HCT116 (cell line): ENCODE data around the gene KLRC3. TPM values are rescaled to one million over a fixed set of nuclear protein-coding genes. Genes with fewer than 3 reads are reported as not detected.

Source experiments
- ATAC-seq: fragments of 200-7000 bp; cut with Tn5 transposase; 2 replicates; pipeline ENCODE4 v1.9.1; 2020; ENCODE audit warnings: mild to moderate bottlenecking, moderate library complexity
- BruUV-seq: library from RNA; stranded (reverse); fragments of 400-500 nt; replicated peaks from 2 replicates; lab custom pipeline; 2021; lab: Mats Ljungman, UMichigan
- CTCF ChIA-PET: fragments of 300-600 bp; sonication (Branson Sonifier 250); formaldehyde crosslinking; loops from one replicate; lab custom pipeline; 2021; ENCODE audit warnings: antibody characterized with exemption; lab: Charles Lee
- POLR2A ChIA-PET: fragments of 300-600, 350-600 bp; sonication (Branson Sonifier 250); formaldehyde crosslinking; loops from one replicate; lab custom pipeline; 2021; ENCODE audit warnings: antibody characterized with exemption; lab: Charles Lee
- RAD21 ChIA-PET, 2 experiments: fragments of 300-600 bp; sonication (Branson Sonifier 250); formaldehyde crosslinking; loops; one replicate each; lab custom pipeline; 2023; ENCODE audit warnings: low total read pairs in 2 of 2; ENCODE audit not compliant: uncharacterized antibody in 2 of 2, unreplicated experiment in 2 of 2, low non-redundant PET in 1 of 2; lab: Charles Lee
- DNase-seq: peaks from one replicate; pipeline ENCODE4 v3.0.0-alpha.2; 2010; ENCODE audit warnings: low read depth, low spot score
- H2AFZ ChIP-seq: fragments of 200-600 bp; shearing (Covaris generic), sonication (generic); 2 replicates; pipeline ENCODE4 v1.6.1; 2017; ENCODE audit warnings: low read depth, mixed run types, mixed read lengths, antibody characterized with exemption, low read length; ENCODE audit not compliant: poor library complexity, severe bottlenecking
- H3K27ac ChIP-seq: 2 replicates; pipeline ENCODE4 v1.5.1; 2012; ENCODE audit warnings: low read depth, low read length
- H3K27me3 ChIP-seq: fragments of 200-600 bp; sonication (generic); 2 replicates; pipeline ENCODE4 v1.6.1; 2016; ENCODE audit warnings: mixed run types, low read length, mixed read lengths; ENCODE audit not compliant: insufficient read depth
- H3K36me3 ChIP-seq, 2 experiments: fragments of 200-500 bp in 1 of 2; fragments of 200-600 bp in 1 of 2; sonication (Bioruptor generic) in 1 of 2; sonication (generic) in 1 of 2; 2 replicates each; pipeline versions ENCODE4 v1.5.1 to v1.6.1; 2014 to 2016; ENCODE audit warnings: low read length in 2 of 2, inconsistent platforms in 1 of 2, mixed read lengths in 1 of 2, mixed run types in 1 of 2; ENCODE audit not compliant: insufficient read depth in 2 of 2, control insufficient read depth in 1 of 2
- H3K4me1 ChIP-seq, 2 experiments: fragments of 200-600 bp in 1 of 2; sonication (generic) in 1 of 2; 2 replicates each; pipeline versions ENCODE4 v1.5.1 to v1.6.1; 2012 to 2017; ENCODE audit warnings: low read length in 2 of 2, inconsistent platforms in 1 of 2, mild to moderate bottlenecking in 1 of 2, mixed read lengths in 1 of 2, mixed run types in 1 of 2, moderate library complexity in 1 of 2; ENCODE audit not compliant: insufficient read depth in 2 of 2, control insufficient read depth in 1 of 2
- H3K4me2 ChIP-seq: fragments of 200-600 bp; sonication (generic); 2 replicates; pipeline ENCODE4 v1.6.1; 2017; ENCODE audit warnings: mixed run types, low read length, mixed read lengths
- H3K4me3 ChIP-seq, 2 experiments: fragments of 200-600 bp in 1 of 2; sonication (generic) in 1 of 2; replicated peaks in 1 of 2; 2 replicates each; pipeline ENCODE4 v1.5.1; 2011 to 2016; ENCODE audit warnings: low read length in 2 of 2, control low read depth in 1 of 2, low read depth in 1 of 2, mild to moderate bottlenecking in 1 of 2, mixed read lengths in 1 of 2, mixed run types in 1 of 2
- H3K79me2 ChIP-seq: fragments of 200-600 bp; sonication (generic); 2 replicates; pipeline ENCODE4 v1.6.1; 2017; ENCODE audit warnings: mild to moderate bottlenecking, mixed run types, low read length, moderate library complexity, mixed read lengths; ENCODE audit not compliant: insufficient read depth
- H3K9ac ChIP-seq: fragments of 200-600 bp; sonication (generic); 2 replicates; pipeline ENCODE4 v1.6.1; 2016; ENCODE audit warnings: low read length, mixed read lengths
- H3K9me2 ChIP-seq: fragments of 200-600 bp; sonication (generic), shearing (Covaris generic); 2 replicates; pipeline ENCODE4 v1.6.1; 2017; ENCODE audit warnings: mixed run types, mild to moderate bottlenecking, moderate library complexity; ENCODE audit not compliant: insufficient read depth
- H3K9me3 ChIP-seq, 2 experiments: fragments of 200-500 bp in 1 of 2; fragments of 200-600 bp in 1 of 2; sonication (Bioruptor generic) in 1 of 2; sonication (generic) in 1 of 2; 2 replicates each; pipeline ENCODE4 v1.6.1; 2014 to 2017; ENCODE audit warnings: low read length in 2 of 2, mixed read lengths in 2 of 2, inconsistent platforms in 1 of 2, low read depth in 1 of 2, mild to moderate bottlenecking in 1 of 2, mixed run types in 1 of 2, moderate library complexity in 1 of 2; ENCODE audit not compliant: control insufficient read depth in 1 of 2, insufficient read depth in 1 of 2
- H4K20me1 ChIP-seq: fragments of 200-600 bp; sonication (generic), shearing (Covaris generic); 2 replicates; pipeline ENCODE4 v1.6.1; 2017; ENCODE audit warnings: mixed run types, mild to moderate bottlenecking, moderate library complexity; ENCODE audit not compliant: insufficient read depth
- CBX3 ChIP-seq: IDR thresholded peaks from 2 replicates; pipeline ENCODE4 v1.6.1; 2012; ENCODE audit warnings: low read depth
- CEBPB ChIP-seq: IDR thresholded peaks from 2 replicates; pipeline ENCODE4 v1.6.1; 2012; ENCODE audit warnings: low read depth
- ELF1 ChIP-seq: IDR thresholded peaks from 2 replicates; pipeline ENCODE4 v1.6.1; 2012; ENCODE audit warnings: low read depth, borderline replicate concordance
- EZH2 ChIP-seq: fragments of 200-600 bp; sonication (generic); IDR thresholded peaks from 2 replicates; pipeline ENCODE4 v1.6.1; 2017; ENCODE audit warnings: antibody characterized with exemption, mixed run types
- FOSL1 ChIP-seq: IDR thresholded peaks from 2 replicates; pipeline ENCODE4 v1.6.1; 2012; ENCODE audit warnings: low read depth
- JUND ChIP-seq: IDR thresholded peaks from 2 replicates; pipeline ENCODE4 v1.6.1; 2012
- MAX ChIP-seq: IDR thresholded peaks from 2 replicates; pipeline ENCODE4 v1.6.1; 2012
- RAD21 ChIP-seq: IDR thresholded peaks from 2 replicates; pipeline ENCODE4 v1.6.1; 2012; ENCODE audit warnings: low read depth, mild to moderate bottlenecking
- SIN3A ChIP-seq: IDR thresholded peaks from 2 replicates; pipeline ENCODE4 v1.6.1; 2012; ENCODE audit warnings: low read depth
- SP1 ChIP-seq: IDR thresholded peaks from 2 replicates; pipeline ENCODE4 v1.6.1; 2012; ENCODE audit warnings: low read depth
- SRF ChIP-seq: IDR thresholded peaks from 2 replicates; pipeline ENCODE4 v1.6.1; 2012; ENCODE audit warnings: low read depth
- TCF7L2 ChIP-seq: IDR thresholded peaks from 2 replicates; pipeline ENCODE4 v1.7.0; 2011; ENCODE audit warnings: borderline replicate concordance, inconsistent platforms; ENCODE audit not compliant: insufficient read depth, insufficient read length; ENCODE audit errors: extremely low read depth
- ZBTB33 ChIP-seq: IDR thresholded peaks from 2 replicates; pipeline ENCODE4 v1.6.1; 2011; ENCODE audit warnings: mild to moderate bottlenecking, low read length, moderate library complexity; ENCODE audit not compliant: insufficient replicate concordance; ENCODE audit errors: extremely low read depth
- ZFX ChIP-seq: fragments of 450-650 bp; IDR thresholded peaks from 2 replicates; pipeline ENCODE4 v1.6.1; 2017
- ZNF274 ChIP-seq: fragments of 200-500 bp; sonication (Bioruptor generic); IDR thresholded peaks from 2 replicates; pipeline ENCODE4 v1.6.1; 2014; ENCODE audit warnings: mild to moderate bottlenecking, low read depth, low read length, inconsistent platforms
- intact Hi-C: fragments of 100-400 bp; cut with micrococcal nuclease; formaldehyde crosslinking; loops from 2 replicates; pipeline ENCODE4 v1.10.0; 2022
- total RNA-seq: library from RNA; stranded (reverse); gene quantifications from one replicate; pipeline ENCODE4 v1.2.1, GENCODE V29; 2021; ENCODE audit not compliant: unreplicated experiment
- TF ChIP-seq, protein P1 (sequence below), 3 experiments: fragments of 200-600 bp in 1 of 3; sonication (generic) in 1 of 3; IDR thresholded peaks in 2 of 3; conservative IDR thresholded peaks in 1 of 3; 2 replicates each; pipeline ENCODE4 v1.5.1; 2012 to 2017; ENCODE audit warnings: low read depth in 2 of 3, low read length in 2 of 3, antibody characterized with exemption in 1 of 3, borderline replicate concordance in 1 of 3, control low read depth in 1 of 3, mild to moderate bottlenecking in 1 of 3, mixed read lengths in 1 of 3, mixed run types in 1 of 3, moderate library complexity in 1 of 3; ENCODE audit not compliant: insufficient read depth in 1 of 3
- TF ChIP-seq, protein P2 (sequence below): IDR thresholded peaks from 2 replicates; pipeline ENCODE4 v1.6.1; 2012; ENCODE audit warnings: low read depth

Gene KLRC3
- total RNA-seq, 1 experiment from 2014 or later: 1.8 TPM

DNA sequence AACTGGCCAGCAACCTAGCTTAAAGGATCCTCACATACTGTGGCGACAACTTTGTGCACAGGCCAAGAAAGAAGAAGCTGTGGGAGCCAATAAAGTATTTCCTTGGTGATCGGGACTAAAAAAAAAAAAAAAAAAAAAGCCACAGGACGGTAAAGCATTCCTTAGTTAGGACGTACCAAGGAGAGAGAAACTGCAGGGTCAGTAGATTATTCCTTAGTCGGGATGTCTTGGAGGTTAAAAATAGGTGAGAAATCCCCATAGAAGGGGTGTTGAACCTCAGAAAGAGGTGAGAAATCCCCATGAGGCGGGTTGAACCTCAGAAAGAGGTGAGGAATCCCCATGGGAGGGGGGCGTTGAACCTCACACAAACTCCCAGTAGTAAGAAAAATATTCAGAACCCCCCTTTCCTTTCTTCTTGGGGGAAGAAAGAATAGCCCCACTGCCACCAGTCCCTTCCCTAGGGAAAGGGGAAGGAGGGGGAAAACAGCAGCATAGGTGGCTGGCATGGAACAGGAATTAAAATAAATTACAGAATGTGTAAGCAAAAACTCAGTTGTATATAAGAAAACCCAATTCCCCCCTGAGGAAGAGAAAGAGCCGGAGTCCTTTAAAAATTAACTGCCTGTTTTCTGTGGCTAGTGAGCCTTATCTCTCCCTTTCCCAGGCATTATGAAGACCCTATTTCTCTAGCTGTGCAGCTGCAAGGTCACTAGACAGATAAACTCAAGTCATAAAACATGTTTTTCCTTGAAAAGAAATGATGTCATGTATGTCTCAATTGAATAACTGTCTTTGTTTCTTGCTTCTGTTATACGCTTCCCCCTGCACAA lies 57.4 kb downstream of the KLRC3 start (continued):
- TF ChIP-seq ZBTB33: no peak

DNA sequence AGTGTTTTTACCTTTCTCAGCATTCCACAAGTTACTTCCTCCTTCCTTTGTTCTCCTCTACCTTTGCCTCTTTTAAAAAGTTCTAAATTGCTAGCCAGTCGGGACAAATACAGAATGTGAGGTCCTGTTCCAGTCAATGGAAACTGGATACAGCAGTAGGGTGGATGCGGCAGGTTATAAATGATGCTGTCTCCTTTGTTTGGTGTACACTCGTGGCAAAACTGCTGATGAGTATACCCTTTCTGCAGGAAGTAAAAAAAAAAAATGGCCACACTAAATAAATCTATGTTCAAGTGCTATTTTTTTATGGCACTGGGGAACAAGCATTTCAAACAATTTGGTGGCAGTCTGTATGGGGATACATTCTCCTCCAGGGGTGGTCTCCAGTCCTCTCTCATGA lies 58.1 kb downstream of the KLRC3 start:
- DNase-seq (no peak), ATAC-seq (no peak)
- no TSS peak for BruUV-seq
- Histone ChIP-seq H3K4me2 (peak overlapping the region; percentile 90), H3K4me1 (peaks cover 37 to 52% of the 10 kb centered on the region in 2 experiments; a peak in 3 of 4 replicates), H3K9ac (peak overlapping the region; percentile 65; the same call in 1 of the 2 replicates), H3K9me2 (no peaks in the 10 kb centered on the region), H3K36me3 (no peaks in the 10 kb centered on the region), H2AFZ (no peak overlapping the region), H3K79me2 (no peaks in the 10 kb centered on the region), H3K27ac (peak overlapping the region; percentile 89), H3K4me3 (no peak overlapping the region), H3K9me3 (no peaks in the 10 kb centered on the region), H4K20me1 (no peaks in the 10 kb centered on the region), H3K27me3 (no peaks in the 10 kb centered on the region)
- POLR2A ChIA-PET: no interaction called here
- RAD21 ChIA-PET: interaction anchor here in 1 of 2 experiments (0.7 kb wide), 1 partner anchor 1678 kb away, joined by 3 read pairs; no protein-coding TSS in a partner anchor
- CTCF ChIA-PET: interaction anchor here (0.7 kb wide), 1 partner anchor 106 kb away, joined by 3 read pairs; no protein-coding TSS in a partner anchor
- intact Hi-C loops: no loop called here
- TF ChIP-seq SP1 (no peak), MAX (no peak), ELF1 (no peak), RAD21 (no peak), JUND (no peak), CEBPB (no peak), CBX3 (no peak), EZH2 (no peak), FOSL1 (no peak), ZNF274 (no peak), SRF (no peak), ZFX (no peak), SIN3A (no peak), TCF7L2 (no peak)
- TF ChIP-seq, protein P1, sequence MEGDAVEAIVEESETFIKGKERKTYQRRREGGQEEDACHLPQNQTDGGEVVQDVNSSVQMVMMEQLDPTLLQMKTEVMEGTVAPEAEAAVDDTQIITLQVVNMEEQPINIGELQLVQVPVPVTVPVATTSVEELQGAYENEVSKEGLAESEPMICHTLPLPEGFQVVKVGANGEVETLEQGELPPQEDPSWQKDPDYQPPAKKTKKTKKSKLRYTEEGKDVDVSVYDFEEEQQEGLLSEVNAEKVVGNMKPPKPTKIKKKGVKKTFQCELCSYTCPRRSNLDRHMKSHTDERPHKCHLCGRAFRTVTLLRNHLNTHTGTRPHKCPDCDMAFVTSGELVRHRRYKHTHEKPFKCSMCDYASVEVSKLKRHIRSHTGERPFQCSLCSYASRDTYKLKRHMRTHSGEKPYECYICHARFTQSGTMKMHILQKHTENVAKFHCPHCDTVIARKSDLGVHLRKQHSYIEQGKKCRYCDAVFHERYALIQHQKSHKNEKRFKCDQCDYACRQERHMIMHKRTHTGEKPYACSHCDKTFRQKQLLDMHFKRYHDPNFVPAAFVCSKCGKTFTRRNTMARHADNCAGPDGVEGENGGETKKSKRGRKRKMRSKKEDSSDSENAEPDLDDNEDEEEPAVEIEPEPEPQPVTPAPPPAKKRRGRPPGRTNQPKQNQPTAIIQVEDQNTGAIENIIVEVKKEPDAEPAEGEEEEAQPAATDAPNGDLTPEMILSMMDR (IDR thresholded peaks at IDR 0.05 in 2 of 3, conservative IDR thresholded peaks at IDR 0.05 in 1 of 3; ENCODE audit: borderline replicate concordance in 1 of 3, insufficient read depth in 1 of 3, low read depth in 2 of 3, low read length in 2 of 3): no peak
- TF ChIP-seq, protein P2, sequence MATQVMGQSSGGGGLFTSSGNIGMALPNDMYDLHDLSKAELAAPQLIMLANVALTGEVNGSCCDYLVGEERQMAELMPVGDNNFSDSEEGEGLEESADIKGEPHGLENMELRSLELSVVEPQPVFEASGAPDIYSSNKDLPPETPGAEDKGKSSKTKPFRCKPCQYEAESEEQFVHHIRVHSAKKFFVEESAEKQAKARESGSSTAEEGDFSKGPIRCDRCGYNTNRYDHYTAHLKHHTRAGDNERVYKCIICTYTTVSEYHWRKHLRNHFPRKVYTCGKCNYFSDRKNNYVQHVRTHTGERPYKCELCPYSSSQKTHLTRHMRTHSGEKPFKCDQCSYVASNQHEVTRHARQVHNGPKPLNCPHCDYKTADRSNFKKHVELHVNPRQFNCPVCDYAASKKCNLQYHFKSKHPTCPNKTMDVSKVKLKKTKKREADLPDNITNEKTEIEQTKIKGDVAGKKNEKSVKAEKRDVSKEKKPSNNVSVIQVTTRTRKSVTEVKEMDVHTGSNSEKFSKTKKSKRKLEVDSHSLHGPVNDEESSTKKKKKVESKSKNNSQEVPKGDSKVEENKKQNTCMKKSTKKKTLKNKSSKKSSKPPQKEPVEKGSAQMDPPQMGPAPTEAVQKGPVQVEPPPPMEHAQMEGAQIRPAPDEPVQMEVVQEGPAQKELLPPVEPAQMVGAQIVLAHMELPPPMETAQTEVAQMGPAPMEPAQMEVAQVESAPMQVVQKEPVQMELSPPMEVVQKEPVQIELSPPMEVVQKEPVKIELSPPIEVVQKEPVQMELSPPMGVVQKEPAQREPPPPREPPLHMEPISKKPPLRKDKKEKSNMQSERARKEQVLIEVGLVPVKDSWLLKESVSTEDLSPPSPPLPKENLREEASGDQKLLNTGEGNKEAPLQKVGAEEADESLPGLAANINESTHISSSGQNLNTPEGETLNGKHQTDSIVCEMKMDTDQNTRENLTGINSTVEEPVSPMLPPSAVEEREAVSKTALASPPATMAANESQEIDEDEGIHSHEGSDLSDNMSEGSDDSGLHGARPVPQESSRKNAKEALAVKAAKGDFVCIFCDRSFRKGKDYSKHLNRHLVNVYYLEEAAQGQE: no peak
